NCI-H1048 (cell line): ENCODE data around the gene PARP3.
"Not testable (repeated sequence)": the region's sequence is repeated elsewhere in the genome, so short reads cannot be mapped to it uniquely, and the experiment has no call there.

Source experiments
- DNase-seq: peaks from one replicate; lab custom pipeline; 2025; lab: John Stamatoyannopoulos, UW

Gene PARP3

DNA sequence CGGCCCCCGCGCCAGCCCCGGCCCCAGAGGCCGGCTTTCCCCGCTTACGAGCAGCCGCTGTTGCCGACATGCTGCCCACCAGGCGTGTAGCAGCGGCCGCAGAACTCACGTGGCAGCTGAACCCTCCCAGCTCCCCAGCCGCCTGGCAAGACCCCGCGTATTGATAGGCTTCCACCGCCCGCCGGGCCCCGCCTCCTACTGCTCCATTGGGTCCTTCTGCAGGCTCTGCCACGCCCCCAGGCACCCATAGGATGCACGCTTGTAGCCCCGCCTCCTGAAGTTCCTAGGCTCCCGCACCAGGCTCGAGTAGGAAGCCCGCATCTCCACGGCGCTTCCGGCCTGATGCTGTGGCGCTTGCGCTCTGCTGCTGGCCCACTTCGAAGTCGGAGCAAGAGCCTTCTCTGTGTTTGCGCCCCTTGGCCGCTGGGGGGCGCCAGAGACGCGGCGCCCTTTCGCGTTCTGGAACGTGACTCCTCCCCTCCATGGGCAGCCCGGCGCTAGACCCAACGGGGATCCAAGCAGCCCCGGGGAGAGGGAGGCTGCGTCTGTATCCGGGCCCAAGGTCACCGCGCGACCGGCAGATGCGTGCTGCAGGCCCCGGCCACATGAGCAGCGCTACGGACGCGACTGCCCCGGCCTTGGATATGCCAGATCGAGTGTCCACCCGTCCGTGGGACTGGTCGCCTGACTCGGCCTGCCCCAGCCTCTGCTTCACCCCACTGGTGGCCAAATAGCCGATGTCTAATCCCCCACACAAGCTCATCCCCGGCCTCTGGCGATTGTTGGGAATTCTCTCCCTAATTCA lies at the start of gene PARP3, which contains the start of gene RRP9:
Gene PARP3, plus strand, starts transcription at position 566 of the 805 bp plus-strand sequence. CDS start 993 bp downstream, outside the sequence.
Gene RRP9, minus strand, starts transcription at position 107 of the 805 bp plus-strand sequence. Its CDS starts 37 bp downstream, at position 70.
- peak; percentile 99 for DNase-seq

DNA sequence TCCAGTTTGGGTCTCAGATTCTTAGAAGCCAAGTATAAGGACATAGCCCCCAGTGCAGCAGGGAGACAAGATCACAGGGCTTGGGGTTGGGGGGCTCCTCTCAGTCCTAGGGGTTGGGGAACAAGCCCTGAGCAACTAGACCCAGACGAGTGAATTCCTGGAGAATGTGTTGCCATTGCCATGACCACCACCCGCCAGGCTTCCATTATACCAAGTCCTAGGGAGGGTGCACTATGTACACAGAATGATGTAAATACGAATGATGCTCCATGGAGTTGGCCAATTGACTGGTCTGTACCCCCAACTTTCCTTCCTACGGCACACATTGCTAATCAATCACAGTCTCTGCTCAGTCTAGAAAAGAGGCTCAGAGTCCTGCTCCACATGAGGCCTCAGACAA lies 47.8 kb upstream of the PARP3 start:
- no peak for DNase-seq

DNA sequence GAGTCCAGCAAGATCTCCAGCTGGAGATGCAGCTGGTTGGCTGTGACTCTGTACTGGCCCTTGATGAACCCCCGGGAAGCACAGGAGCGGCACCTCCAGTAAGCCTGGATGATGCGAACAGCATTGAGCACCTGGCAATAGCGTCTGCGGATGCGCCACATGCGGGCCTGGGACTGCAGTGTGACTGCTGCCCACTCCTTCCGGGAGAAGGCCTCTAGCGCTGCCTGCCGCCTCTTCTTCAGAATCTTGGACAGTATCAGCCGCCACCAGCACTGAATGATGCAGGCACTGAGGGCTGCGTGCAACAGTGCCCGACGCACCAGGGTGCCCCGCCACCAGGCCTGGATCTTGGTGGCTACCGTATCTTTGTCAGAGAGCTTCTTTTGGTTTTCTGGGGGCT lies 47.2 kb upstream of the PARP3 start:
- no peak for DNase-seq

DNA sequence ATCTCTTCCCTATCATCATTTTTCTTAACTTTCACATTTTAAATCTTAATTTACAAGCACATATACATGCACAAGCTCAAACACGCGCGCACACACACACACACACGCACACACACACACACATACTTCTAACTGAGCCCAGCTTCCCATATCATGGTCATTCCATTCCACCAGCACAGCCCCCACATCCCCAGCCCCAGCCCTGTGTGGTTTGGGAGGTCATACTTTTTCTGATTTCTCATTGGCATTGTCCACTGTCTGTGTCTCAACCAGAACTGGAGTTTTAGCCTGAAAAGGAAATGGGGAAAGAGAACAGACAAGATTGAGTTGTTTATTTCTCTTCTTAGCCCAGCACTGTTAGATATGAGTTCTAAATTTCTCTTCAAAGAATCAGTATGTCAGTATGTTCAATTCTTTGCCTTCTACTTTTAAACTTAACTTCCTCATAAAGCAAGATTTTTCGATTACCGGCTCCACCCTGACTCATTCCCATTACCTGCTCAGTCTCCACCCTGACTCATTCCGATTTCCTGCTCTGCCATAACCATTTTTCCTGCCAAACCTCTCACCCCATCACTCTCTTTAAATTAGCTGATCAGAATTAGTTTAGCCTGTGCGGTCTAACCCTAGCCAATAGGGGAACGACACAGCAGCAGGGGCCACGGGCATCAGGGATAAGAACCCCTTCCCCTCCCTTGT lies 45.4 kb upstream of the PARP3 start:
- no peak for DNase-seq

DNA sequence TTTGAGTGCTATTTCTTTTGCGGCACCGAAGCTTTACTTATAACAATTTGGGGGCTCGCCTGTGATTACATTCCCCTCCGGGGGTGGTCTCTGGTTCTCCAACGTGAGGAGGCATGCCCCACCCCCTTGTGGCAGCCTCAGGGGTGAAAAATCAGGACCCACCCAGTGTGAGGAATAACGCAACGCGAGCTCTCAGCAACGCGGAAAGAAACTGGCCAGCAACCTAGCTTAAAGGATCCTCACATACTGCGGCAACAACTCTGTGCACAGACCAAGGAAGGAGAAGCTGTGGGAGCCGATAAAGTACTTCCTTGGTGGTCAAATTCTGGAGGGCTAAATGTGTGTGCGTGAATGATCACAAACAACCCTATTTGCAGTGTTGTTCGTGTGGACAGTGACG lies 44.8 kb upstream of the PARP3 start:
- DNase-seq = no peak

DNA sequence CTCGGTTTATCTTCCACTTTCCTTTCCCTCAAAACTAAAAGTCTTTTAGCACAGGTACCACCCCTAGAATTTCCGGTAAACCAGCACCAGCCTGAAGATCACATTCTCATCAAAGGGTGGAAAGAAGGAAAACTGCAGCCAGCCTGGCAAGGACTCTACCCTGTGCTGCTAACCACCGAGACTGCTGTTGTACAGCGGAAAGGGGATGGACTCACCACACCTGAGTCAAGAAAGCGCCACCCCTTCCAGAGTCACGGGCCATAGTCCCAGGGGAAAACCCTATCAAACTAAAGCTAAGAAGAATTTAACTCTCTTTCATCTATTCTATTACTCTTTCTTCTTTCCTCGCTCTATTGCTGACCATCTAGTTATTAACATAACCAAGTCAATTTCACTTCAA lies 42.1 kb upstream of the PARP3 start:
- not testable (repeated sequence) for DNase-seq

DNA sequence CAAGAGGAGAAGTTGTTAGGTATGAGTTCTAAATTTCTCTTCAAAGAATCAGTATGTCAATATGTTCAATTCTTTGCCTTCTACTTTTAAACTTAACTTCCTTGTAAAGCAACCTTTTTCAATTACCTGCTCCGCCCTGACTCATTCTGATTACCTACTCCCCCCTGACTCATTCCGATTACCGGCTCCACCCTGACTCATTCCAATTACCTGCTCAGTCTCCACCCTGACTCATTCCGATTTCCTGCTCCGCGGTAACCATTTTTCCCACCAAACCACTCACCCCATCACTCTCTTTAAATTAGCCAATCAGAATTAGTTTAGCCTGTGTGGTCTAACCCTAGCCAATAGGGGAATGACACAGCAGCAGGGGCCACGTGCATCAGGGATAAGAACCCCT lies 39.8 kb upstream of the PARP3 start:
- DNase-seq = not testable (repeated sequence)

DNA sequence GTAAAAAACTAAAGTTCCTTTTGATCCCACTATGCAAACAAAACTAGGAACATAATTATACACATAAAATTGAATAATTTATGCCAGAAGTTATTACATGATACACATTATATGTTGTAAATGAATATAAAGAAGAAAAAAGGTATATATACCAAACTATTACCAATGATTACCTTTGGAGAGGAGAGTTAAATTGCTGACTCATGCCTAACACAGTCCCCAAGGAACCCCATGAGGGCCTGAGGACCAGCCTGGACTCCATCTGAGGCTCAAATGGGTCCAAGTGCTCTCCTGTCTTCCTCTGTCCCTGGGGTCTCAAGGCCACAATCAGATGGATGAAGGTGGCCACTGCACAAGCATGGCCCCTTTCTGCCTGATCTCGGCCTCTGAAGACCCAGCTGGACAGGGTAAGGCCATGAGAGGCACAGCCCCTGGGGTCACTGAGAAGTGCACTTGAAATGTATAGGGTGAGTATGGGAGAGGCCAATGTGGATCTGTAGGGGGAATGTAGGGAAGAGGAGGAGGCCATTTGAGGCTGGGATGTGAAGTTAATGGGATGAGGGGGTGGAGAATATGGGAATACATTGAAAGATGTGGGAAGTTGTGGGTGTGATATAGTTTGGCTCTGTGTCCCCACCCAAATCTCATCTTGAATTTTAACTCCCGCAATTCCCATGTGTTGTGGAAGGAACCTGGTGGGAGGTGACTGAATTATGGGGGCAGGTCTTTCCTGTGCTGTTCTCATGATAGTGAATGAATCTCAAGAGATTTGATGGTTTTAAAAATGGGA lies 37.9 kb upstream of the PARP3 start:
- no peak for DNase-seq

DNA sequence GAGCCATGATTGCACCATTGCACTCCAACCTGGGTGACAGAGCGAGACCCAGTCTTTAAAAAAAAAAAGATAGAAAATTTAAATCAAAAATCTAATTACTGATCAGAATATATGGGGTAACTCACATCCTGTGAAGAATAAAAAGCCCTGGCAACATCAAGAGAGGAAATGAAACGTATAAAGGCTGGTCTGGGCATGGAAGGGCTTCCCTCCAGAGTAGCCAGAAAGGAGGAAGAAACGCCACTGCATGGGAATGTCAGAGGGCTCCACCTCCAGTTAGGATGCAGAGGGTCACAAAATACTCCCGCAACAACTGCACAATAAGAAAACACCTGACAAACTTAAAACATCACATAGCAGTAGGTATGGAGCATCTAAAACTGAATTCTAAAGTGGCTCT lies 34.1 kb upstream of the PARP3 start:
- no peak for DNase-seq

DNA sequence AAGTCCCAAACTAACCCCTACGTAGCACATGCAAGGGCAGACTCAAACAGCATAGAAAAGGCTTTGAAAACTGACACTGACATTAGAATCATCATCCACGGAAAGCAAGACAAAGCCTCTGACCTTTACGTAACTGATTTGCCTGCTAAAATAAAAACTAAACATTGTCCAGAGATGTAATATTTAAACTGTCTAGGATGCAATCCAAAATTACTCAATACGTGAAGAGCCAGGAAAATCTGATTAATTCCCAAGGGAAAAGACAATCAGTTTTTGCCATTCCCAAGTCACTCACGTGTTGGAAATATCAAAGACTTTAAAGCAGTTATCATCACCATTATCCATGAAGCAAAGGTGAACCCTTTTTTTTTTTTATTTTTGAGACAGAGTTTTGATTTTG lies 25.7 kb upstream of the PARP3 start:
- no peak for DNase-seq

DNA sequence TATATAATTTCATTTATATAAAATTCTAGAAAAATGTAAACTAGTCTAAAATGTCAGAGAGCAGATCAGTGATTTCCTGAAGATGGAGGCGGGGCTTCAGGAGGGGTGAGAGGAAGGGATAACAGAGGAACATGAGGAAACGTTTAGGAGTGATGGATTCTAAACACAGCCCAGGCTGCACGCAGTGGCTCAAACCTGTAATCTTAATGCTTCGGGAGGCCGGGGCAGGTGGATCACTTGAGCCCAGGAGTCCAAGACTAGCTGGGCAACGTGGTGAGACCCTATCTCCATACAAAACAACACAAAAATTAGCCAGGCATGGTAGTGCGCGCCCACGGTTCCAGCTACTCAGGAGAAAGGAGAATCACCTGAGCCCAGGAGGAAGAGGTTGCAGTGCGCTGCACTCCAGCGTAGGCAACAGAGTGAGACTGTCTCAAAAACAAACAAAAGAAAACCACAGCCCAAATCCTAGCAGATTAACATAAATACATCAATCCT lies 21.0 kb upstream of the PARP3 start:
- DNase-seq = no peak

DNA sequence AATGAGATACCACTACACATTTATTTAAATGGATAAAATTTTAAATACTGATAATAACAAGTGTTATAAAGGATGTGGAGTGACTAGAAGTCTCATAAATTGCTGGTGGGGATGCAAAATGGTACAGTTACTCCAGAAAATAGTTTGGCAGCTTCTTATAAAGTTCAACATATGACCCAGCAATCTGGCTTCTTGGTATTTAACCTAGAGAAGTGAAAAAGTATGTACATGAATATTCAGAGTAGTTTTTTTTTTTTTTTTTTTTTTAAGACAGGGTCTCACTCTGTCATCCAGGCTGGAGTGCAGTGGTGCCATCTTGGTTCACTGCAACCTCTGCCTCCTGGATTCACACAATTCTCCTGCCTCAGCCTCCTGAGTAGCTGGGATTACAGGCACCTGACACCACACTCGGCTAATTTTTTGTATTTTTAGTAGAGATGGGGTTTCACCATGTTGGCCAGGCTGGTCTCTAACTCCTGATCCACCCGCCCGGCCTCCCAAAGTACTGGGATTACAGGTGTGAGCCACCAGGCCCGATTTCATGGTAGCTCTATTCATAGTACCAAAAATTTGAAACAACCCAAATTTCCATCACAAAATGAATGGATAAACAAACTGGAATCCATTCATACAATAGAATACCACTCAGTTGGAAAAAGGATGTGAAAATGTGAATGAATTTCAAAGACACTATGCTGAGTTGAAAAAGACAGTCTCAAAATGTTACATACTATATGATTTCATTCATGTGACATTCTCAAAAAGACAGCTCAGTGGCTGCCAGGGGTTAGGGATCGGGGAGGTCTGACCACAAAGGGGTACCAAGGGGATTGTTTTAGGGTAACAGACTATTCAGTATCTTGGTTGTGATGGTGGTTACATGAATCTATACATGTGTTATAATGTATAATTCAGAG lies 14.8 kb upstream of the PARP3 start:
- no peak for DNase-seq

DNA sequence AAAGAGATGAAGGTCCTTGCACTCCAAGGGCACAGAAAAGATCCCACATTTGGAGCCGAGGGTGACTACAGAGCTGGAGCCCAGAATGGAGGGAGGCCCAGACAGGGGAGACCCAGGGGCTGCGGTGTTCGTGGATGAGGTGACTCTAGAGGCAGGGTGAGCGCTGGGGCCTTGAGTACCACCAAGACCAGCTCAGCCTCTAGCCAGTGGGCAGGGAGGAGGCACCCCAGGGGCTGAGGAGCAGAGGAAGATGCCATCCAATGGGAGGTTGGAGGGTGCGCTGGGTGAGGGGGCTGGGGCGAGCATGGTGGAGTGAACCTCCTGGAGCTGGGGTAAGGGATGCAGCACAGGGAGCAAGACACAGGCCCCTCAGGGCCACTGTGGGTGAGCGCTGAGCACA lies 13.7 kb upstream of the PARP3 start:
- no peak for DNase-seq

DNA sequence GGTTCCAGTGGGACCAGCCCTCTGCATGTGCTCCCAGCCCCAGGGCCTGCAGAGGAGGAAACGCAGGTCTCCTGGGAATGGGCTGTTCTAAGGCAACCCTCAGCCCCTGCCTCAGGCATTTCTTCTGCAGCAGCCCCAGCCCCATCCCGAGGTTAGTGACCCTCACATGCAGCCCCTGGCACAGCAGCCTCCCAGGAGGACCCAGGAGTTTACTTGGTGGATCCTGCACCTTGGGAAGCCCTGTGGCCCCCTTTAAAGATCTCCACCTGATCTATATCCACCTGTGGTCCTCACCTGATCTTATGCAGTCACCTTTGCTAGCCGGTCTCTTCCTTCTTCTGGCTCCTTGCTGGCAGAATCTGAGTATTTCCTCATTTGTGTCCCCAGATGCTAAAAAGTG lies 13.2 kb upstream of the PARP3 start:
- not testable (repeated sequence) for DNase-seq

DNA sequence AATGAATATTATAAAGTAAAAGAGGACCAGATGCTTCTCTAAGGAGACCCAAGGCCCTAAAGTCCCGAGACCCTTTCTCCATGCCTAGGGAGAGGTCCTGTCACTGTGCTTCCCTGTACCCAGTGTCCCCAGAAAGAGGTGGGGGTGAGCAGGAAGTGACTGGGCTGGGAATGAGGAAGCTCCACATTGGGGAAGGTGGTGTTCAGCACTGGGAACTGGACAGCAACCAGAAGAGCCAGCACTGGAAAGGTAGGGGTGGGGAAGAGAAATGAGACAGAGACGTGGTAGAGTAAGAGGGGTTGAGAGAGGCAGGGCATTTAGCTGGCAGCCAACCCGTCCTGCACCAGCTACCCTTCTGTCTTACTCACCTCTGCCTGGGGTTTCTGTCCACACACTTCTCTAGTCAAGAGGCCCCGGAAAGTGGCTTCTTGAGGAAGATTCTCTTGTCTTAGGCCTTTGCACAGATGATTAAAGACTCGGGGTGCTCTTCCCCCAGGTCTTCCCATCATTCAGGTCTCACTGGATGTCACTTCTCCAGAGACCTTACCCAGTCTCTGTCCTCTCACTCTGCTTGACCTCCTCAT lies 12.7 kb upstream of the PARP3 start:
- no peak for DNase-seq

DNA sequence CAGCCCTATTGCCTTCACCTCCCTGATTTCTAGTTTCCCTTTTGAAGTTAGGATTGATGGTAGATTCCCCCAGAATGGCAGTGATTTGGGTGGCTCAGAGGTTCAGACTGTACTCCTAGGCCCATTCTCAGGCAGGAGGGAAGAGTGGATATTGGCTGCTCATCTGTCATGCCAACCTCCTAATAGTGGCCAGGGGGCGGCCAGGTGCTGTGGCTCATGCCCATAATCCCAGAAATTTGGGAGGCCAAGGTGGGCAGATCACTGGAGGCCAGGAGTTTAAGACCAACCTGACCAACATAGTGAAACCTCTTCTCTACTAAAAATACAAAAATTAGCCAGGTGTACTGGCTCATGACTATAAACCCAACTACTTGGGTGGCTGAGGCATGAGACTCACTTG lies 11.7 kb upstream of the PARP3 start:
- DNase-seq = no peak

DNA sequence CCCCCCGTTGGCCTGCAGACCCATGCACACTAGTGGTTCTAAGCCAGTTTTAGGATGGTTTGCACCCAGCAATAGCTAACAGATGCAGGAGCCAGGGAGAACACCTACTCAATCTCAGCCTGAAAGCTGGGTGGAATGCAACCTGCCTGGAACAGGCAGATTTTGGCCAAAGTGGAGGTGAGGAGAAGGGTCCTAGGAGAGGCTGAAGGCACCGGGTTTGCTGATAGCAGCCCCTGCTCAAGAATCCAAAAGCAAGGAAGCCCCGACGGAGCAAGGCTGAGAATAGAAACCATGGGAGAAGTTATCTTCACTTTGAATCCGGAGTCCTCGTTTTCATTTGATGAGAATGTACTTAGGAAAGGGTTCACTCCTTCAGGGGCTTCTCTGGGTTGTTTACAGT lies 10.4 kb upstream of the PARP3 start:
- DNase-seq = no peak

DNA sequence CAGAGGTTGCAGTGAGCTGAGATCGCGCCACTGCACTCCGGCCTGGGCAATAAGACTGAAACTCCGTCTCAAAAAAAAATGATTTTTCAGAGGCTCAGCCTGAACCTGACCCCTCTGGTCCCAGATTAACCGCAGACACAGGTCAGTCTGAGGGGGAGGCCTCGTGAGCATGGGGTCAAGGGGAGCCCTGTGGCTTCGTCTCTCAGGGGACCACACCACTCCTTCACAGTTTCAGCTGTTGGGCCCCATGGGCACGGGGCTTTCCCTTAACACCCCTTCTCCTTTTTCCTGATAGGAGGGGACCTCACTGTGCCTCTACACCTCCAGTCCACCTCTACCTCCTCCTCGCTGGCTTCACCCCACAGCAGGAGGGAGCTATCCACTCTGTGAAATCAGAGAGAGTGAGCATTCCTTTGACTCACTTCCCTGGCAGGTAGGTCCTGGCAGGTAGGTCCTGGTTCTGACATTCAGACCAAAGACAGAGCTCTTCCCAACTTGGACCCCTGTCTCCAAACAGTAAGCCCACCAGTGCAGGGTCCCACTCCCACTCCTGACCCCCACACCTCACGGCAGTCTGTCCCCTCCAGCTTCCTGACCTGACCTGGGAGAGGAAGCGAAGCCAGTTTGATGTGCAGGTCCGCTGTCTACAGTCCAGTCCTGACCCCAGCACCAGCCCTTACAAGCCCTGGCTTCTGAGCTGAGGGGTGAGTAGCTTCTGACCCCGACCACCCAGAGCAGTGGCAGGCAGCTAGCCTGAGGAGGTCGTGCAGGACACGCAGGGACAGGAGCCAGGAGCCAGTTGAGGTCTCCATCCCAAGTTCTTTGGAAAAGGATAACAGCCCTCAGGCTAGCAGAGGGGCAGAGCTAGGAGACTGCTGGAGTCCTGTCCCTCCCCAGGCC lies 9.4 kb upstream of the PARP3 start:
- DNase-seq = no peak

DNA sequence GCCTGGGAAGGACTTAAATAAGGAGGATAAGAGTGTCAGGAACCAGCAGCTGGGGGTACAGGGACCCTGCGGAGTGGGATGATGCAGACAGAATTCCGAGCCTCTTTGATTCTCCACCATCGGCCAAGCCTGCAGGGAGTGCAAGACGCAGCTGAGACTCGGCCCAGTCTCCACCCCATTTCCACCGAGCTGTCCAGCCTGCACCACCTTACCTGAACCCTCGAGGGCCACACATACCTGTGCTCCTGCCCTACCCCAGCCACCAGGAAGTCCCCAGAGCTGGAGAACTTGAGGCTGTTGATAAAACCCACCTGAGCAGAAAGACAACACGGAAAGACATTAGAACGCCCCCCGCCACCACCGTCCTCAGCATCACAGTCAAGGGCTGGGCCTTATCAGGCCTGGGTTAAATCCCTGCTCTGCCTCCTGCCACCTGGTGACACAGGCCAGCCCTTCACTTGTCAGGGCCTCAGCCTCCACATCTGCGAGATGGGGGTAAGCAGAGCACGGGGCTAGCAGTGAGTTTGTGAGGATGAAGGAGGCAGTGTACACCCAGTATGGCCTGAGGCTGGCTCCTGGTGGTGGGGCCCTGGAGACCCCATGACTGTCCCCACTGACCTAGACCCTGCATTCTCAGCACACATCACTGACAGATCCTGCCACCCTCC lies 8.6 kb upstream of the PARP3 start:
- DNase-seq = no peak
